ENCODE data around the gene IGSF5. TPM values are rescaled to one million over a fixed set of nuclear protein-coding genes. Genes with fewer than 3 reads are reported as not detected.

IGSF5 gene
- total RNA-seq, 1 donor from 2014 or later = 0.64 TPM

DNA sequence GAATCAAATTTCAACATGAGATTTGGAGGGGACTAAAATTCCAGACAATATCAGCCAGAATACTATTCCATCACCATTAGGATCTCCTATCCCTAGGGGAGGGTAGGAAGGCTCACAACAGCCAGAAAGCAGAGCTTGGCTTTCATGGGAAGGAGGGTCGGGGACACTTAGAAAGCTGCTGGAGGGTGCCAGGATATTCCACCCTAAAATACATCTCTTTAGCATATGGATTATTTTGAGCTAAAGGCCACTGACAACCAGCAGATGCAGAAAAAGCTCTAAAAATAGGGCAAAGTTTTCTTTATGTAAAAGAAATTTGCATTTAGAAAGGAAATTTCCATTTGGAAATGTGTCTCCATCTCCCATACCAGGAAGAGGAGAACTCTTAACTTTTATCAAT, 68.0 kb downstream of the IGSF5 start:
- Histone ChIP-seq H3K36me3 (ENCODE audit: insufficient read depth, low read length) (no peaks in the 10 kb centered on the region), H2AFZ (ENCODE audit: low read depth, low read length) (no peak overlapping the region), H3K4me1 (ENCODE audit: insufficient read depth, low read length) (no peaks in the 10 kb centered on the region), H3K4me3 (ENCODE audit: insufficient read depth, low read depth, low read length) (no peak overlapping the region), H3K9ac (ENCODE audit: low read length) (no peak overlapping the region), H3K27me3 (ENCODE audit: insufficient read depth, low read length) (no peaks in the 10 kb centered on the region), H3K9me3 (ENCODE audit: insufficient read depth, low read depth, low read length) (no peaks in the 10 kb centered on the region), H3K27ac (ENCODE audit: low read depth, low read length) (no peak overlapping the region), H3K79me2 (ENCODE audit: insufficient read depth, low read length) (no peaks in the 10 kb centered on the region), H4K20me1 (ENCODE audit: insufficient read depth, low read length) (no peaks in the 10 kb centered on the region), H3K4me2 (ENCODE audit: low read length) (no peak overlapping the region)
- Mint-ChIP-seq H3K4me3 (ENCODE audit: unreplicated experiment) (no peak overlapping the region), H3K36me3 (ENCODE audit: low read depth, unreplicated experiment) (no peaks in the 10 kb centered on the region), H3K27me3 (ENCODE audit: low read depth, unreplicated experiment) (peaks cover 2% of the 10 kb centered on the region), H3K4me1 (ENCODE audit: low read depth, unreplicated experiment) (no peaks in the 10 kb centered on the region), H3K9me3 (ENCODE audit: unreplicated experiment) (no peaks in the 10 kb centered on the region), H3K27ac (ENCODE audit: unreplicated experiment) (no peak overlapping the region)
- TF ChIP-seq, protein P1, sequence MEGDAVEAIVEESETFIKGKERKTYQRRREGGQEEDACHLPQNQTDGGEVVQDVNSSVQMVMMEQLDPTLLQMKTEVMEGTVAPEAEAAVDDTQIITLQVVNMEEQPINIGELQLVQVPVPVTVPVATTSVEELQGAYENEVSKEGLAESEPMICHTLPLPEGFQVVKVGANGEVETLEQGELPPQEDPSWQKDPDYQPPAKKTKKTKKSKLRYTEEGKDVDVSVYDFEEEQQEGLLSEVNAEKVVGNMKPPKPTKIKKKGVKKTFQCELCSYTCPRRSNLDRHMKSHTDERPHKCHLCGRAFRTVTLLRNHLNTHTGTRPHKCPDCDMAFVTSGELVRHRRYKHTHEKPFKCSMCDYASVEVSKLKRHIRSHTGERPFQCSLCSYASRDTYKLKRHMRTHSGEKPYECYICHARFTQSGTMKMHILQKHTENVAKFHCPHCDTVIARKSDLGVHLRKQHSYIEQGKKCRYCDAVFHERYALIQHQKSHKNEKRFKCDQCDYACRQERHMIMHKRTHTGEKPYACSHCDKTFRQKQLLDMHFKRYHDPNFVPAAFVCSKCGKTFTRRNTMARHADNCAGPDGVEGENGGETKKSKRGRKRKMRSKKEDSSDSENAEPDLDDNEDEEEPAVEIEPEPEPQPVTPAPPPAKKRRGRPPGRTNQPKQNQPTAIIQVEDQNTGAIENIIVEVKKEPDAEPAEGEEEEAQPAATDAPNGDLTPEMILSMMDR (IDR thresholded peaks at IDR 0.05; ENCODE audit: insufficient read depth, low read depth, low read length) = no peak
- no peak for TF ChIP-seq EZH2 (IDR thresholded peaks at IDR 0.05; ENCODE audit: insufficient read depth, low read length)
- DNase-seq (ENCODE audit: low read depth) = no peak
- no peak for FAIRE-seq

DNA sequence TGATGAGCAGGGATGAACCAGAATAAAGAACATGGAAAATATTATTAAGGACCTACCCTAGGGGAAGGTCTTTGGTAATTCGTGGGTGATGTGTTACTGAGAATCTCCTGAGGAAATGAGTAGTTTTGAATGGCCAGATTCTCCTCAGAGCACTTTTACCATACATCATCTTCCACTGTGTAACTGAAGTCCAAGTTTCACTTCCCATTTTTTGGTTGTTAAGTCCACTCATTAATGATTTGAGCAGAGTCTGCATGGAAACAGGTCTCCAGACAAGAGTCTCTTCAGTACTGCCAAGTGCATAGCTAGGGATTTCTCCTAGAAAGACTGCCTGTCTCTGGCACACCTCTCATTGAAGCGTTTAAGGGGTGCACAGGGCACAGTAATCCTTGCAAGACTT, 73.6 kb downstream of the IGSF5 start:
- no peaks in the 10 kb centered on the region for H3K4me1 Mint-ChIP-seq (ENCODE audit: low read depth, unreplicated experiment)
- no peak overlapping the region for H2AFZ ChIP-seq (ENCODE audit: low read depth, low read length)

DNA sequence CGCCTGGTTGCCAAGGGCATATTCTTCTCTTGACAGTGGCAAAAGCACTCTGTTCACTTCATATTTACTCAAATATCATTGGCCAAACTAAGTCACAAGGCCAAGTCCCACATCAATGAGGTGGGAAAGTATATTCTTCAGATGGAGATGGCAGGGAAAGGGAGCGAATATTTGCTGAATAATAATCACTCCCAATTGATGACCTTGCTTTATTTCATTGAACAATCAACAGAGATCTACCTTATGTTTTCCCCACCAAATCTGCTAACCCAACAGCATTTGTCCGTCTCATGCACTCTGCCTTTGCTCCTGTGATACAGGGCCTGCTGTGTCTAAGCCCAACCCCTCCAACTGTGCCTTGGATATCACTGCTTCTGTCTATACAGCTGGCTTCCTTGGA, 77.1 kb downstream of the IGSF5 start:
- peaks cover 2% of the 10 kb centered on the region for H3K27me3 Mint-ChIP-seq (ENCODE audit: low read depth, unreplicated experiment)
- Histone ChIP-seq H3K4me1 (ENCODE audit: insufficient read depth, low read length) (no peaks in the 10 kb centered on the region), H3K9ac (ENCODE audit: low read length) (no peak overlapping the region), H3K4me3 (ENCODE audit: insufficient read depth, low read depth, low read length) (no peak overlapping the region), H3K36me3 (ENCODE audit: insufficient read depth, low read length) (no peaks in the 10 kb centered on the region), H3K79me2 (ENCODE audit: insufficient read depth, low read length) (no peaks in the 10 kb centered on the region), H3K27me3 (ENCODE audit: insufficient read depth, low read length) (no peaks in the 10 kb centered on the region), H3K9me3 (ENCODE audit: insufficient read depth, low read depth, low read length) (no peaks in the 10 kb centered on the region), H2AFZ (ENCODE audit: low read depth, low read length) (no peak overlapping the region), H3K4me2 (ENCODE audit: low read length) (no peak overlapping the region), H3K27ac (ENCODE audit: low read depth, low read length) (no peak overlapping the region), H4K20me1 (ENCODE audit: insufficient read depth, low read length) (no peaks in the 10 kb centered on the region)
- no peaks in the 10 kb centered on the region for H3K4me1 Mint-ChIP-seq (ENCODE audit: low read depth, unreplicated experiment)
- TF ChIP-seq EZH2 (IDR thresholded peaks at IDR 0.05; ENCODE audit: insufficient read depth, low read length) = no peak
- TF ChIP-seq, protein P1 (IDR thresholded peaks at IDR 0.05; ENCODE audit: insufficient read depth, low read depth, low read length) = no peak
- DNase-seq (ENCODE audit: low read depth) (no peak), FAIRE-seq (no peak)
- no peak overlapping the region for H3K4me3 Mint-ChIP-seq (ENCODE audit: unreplicated experiment)
- H3K9me3 Mint-ChIP-seq (ENCODE audit: unreplicated experiment) = no peaks in the 10 kb centered on the region
- H3K36me3 Mint-ChIP-seq (ENCODE audit: low read depth, unreplicated experiment) = no peaks in the 10 kb centered on the region
- H3K27ac Mint-ChIP-seq (ENCODE audit: unreplicated experiment) = no peak overlapping the region

More for the DNA sequence above, 73.6 kb downstream of the IGSF5 start:
- DNase-seq (ENCODE audit: low read depth) (no peak), FAIRE-seq (no peak)
- no peaks in the 10 kb centered on the region for H3K27me3 ChIP-seq (ENCODE audit: insufficient read depth, low read length)
- no peak overlapping the region for H3K4me2 ChIP-seq (ENCODE audit: low read length)
- H3K27me3 Mint-ChIP-seq (ENCODE audit: low read depth, unreplicated experiment) = peaks cover 2% of the 10 kb centered on the region
- no peak overlapping the region for H3K4me3 Mint-ChIP-seq (ENCODE audit: unreplicated experiment)
- H3K9me3 Mint-ChIP-seq (ENCODE audit: unreplicated experiment) = no peaks in the 10 kb centered on the region
- no peak overlapping the region for H3K27ac ChIP-seq (ENCODE audit: low read depth, low read length)
- H3K36me3 Mint-ChIP-seq (ENCODE audit: low read depth, unreplicated experiment) = no peaks in the 10 kb centered on the region
- H3K36me3 ChIP-seq (ENCODE audit: insufficient read depth, low read length) = no peaks in the 10 kb centered on the region
- no peaks in the 10 kb centered on the region for H4K20me1 ChIP-seq (ENCODE audit: insufficient read depth, low read length)
- no peak overlapping the region for H3K27ac Mint-ChIP-seq (ENCODE audit: unreplicated experiment)
- TF ChIP-seq, protein P1 (IDR thresholded peaks at IDR 0.05; ENCODE audit: insufficient read depth, low read depth, low read length) = no peak
- TF ChIP-seq EZH2 (IDR thresholded peaks at IDR 0.05; ENCODE audit: insufficient read depth, low read length) = no peak
- no peaks in the 10 kb centered on the region for H3K4me1 ChIP-seq (ENCODE audit: insufficient read depth, low read length)
- no peaks in the 10 kb centered on the region for H3K79me2 ChIP-seq (ENCODE audit: insufficient read depth, low read length)
- no peak overlapping the region for H3K4me3 ChIP-seq (ENCODE audit: insufficient read depth, low read depth, low read length)
- H3K9ac ChIP-seq (ENCODE audit: low read length) = no peak overlapping the region
- no peaks in the 10 kb centered on the region for H3K9me3 ChIP-seq (ENCODE audit: insufficient read depth, low read depth, low read length)
